ENCODE data around the gene MMP7. TPM values are rescaled to one million over a fixed set of nuclear protein-coding genes. Genes with fewer than 3 reads are reported as not detected.

The MMP7 gene
- total and polyA plus RNA-seq, 7 experiments from 2014 or later, result not detected

DNA sequence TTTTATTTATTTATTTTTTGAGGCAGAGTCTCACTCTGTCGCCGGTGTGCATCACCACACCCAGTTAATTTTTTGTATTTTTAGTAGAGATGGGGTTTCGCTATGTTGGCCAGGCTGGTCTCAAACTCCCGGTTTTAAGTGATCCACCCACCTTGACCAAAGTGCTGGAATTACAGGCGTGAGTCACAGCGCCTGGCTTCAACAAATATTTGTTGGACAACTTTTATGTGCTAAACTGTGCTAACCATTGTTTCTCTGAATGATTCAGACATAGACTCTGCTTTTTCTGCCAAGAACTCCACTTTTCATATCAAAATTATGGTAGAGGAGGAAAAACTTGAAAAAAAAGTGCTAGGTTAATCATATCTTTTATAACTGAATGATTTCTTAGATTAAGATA, 36.3 kb downstream of the MMP7 start:
- POLR2A ChIA-PET, result interaction anchor here (2.2 kb wide), 1 partner anchor 17 kb away, joined by 6 read pairs; no protein-coding TSS in a partner anchor
- CTCF ChIA-PET, result interaction anchor here (0.9 to 2.3 kb wide), 7 partner anchors 16 to 152 kb away, joined by 3 to 11 read pairs (median 5); no protein-coding TSS in a partner anchor
- H3K36me3 ChIP-seq (ENCODE audit: control insufficient read depth in 2 of 3, insufficient read depth in 3 of 3, low read length in 3 of 3), result no peaks in the 10 kb centered on the region

DNA sequence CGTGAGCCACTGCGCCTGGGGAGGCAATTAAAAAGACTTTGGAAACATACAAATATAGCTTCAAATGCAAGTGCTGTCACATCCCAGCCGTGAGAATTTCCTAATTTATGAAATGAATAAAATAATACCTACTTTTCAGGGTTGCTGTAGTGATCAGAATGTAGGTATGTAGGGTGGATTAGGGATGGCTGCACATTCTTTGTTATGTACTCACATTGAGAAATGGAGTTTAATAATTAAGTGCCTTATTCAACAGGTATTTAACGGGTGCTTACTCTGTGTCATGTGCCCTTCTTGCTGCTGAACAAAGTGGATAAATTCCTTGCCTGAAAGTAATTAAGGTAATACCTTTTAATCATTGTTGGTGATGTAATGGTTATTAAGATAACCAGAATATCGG, 37.0 kb downstream of the MMP7 start:
- Histone ChIP-seq H3K9me3 (ENCODE audit: control insufficient read depth in 2 of 3, low read length in 3 of 3) (no peaks in the 10 kb centered on the region), H3K4me1 (ENCODE audit: control insufficient read depth in 2 of 2, insufficient read depth in 2 of 2, low read length in 2 of 2) (no peaks in the 10 kb centered on the region), H3K36me3 (ENCODE audit: control insufficient read depth in 2 of 3, insufficient read depth in 3 of 3, low read length in 3 of 3) (no peaks in the 10 kb centered on the region), H3K4me3 (ENCODE audit: low read length) (no peak overlapping the region), H3K27ac (ENCODE audit: low read depth, low read length) (no peak overlapping the region), H3K27me3 (ENCODE audit: control insufficient read depth in 2 of 2, insufficient read depth in 2 of 2, low read length in 2 of 2) (no peaks in the 10 kb centered on the region)
- DNase-seq, result no peak
- Mint-ChIP-seq H3K4me3 (no peak overlapping the region), H3K36me3 (no peaks in the 10 kb centered on the region), H3K27ac (no peak overlapping the region), H3K27me3 (peaks cover 0 to 10% (median 0%) of the 10 kb centered on the region in 5 donors), H3K4me1 (peaks cover 4 to 39% (median 11%) of the 10 kb centered on the region in 7 donors), H3K9me3 (no peaks in the 10 kb centered on the region)
- ChIA-PET CTCF (interaction anchor here (0.9 to 2.3 kb wide), 7 partner anchors 15 to 152 kb away, joined by 3 to 11 read pairs (median 5); no protein-coding TSS in a partner anchor), POLR2A (interaction anchor here (2.2 kb wide), 1 partner anchor 17 kb away, joined by 6 read pairs; no protein-coding TSS in a partner anchor)
- no peak for ATAC-seq
- intact Hi-C loops (cut with micrococcal nuclease), result no loop called here

More for the DNA sequence above, 36.3 kb downstream of the MMP7 start:
- Histone ChIP-seq H3K4me3 (ENCODE audit: low read length) (no peak overlapping the region), H3K27ac (ENCODE audit: low read depth, low read length) (no peak overlapping the region), H3K9me3 (ENCODE audit: control insufficient read depth in 2 of 3, low read length in 3 of 3) (no peaks in the 10 kb centered on the region), H3K27me3 (ENCODE audit: control insufficient read depth in 2 of 2, insufficient read depth in 2 of 2, low read length in 2 of 2) (no peaks in the 10 kb centered on the region), H3K4me1 (ENCODE audit: control insufficient read depth in 2 of 2, insufficient read depth in 2 of 2, low read length in 2 of 2) (no peaks in the 10 kb centered on the region)
- Mint-ChIP-seq H3K27ac (no peak overlapping the region), H3K4me3 (no peak overlapping the region), H3K27me3 (peaks cover 0 to 15% (median 0%) of the 10 kb centered on the region in 5 donors), H3K9me3 (no peaks in the 10 kb centered on the region), H3K4me1 (peaks cover 4 to 32% (median 10%) of the 10 kb centered on the region in 7 donors), H3K36me3 (no peaks in the 10 kb centered on the region)
- DNase-seq (no peak), ATAC-seq (no peak)
- intact Hi-C loops (cut with micrococcal nuclease), result loop anchor here in 1 of 2 donors (2.0 kb wide), 1 partner anchor 119 kb away; no protein-coding TSS in a partner anchor

DNA sequence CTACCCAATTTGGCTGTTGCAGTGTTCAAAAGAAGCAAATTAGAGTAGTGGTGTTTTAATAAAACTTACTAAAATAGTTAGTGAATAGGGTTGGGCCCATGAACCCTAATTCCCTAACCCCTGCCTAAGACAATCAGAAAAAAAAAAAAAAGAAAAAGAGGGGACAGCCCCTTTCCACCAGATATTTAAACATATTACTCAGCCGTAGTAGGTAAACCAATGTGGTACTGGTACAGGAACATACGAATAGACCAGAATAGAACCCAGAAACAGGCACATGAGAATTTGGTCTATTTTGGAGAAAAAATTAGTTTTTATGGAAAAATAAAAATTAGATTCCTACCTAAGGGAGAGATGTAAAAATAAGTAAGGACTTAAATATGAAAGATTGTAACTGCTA, 38.6 kb downstream of the MMP7 start:
- no peaks in the 10 kb centered on the region for H3K9me3 Mint-ChIP-seq
- no peaks in the 10 kb centered on the region for H3K36me3 ChIP-seq (ENCODE audit: control insufficient read depth in 2 of 3, insufficient read depth in 3 of 3, low read length in 3 of 3)
- intact Hi-C loops (cut with micrococcal nuclease), result no loop called here
- no peak for DNase-seq
- H3K4me1 ChIP-seq (ENCODE audit: control insufficient read depth in 2 of 2, insufficient read depth in 2 of 2, low read length in 2 of 2), result peaks cover 0 to 5% of the 10 kb centered on the region in 2 donors
- peak overlapping the region in 1 of 9 donors; percentile 20 for H3K27ac Mint-ChIP-seq
- no peak overlapping the region for H3K27ac ChIP-seq (ENCODE audit: low read depth, low read length)
- H3K4me3 Mint-ChIP-seq, result no peak overlapping the region
- no peak overlapping the region for H3K4me3 ChIP-seq (ENCODE audit: low read length)
- peaks cover 0 to 7% (median 0%) of the 10 kb centered on the region in 5 donors for H3K27me3 Mint-ChIP-seq
- POLR2A ChIA-PET, result interaction anchor here (1.2 to 2.2 kb wide), 3 partner anchors 15 to 38 kb away, joined by 3 to 6 read pairs (median 4); no protein-coding TSS in a partner anchor
- no peak for ATAC-seq
- peaks cover 4 to 55% (median 20%) of the 10 kb centered on the region in 7 donors for H3K4me1 Mint-ChIP-seq
- no peaks in the 10 kb centered on the region for H3K36me3 Mint-ChIP-seq
- H3K9me3 ChIP-seq (ENCODE audit: control insufficient read depth in 2 of 3, low read length in 3 of 3), result no peaks in the 10 kb centered on the region
- no peaks in the 10 kb centered on the region for H3K27me3 ChIP-seq (ENCODE audit: control insufficient read depth in 2 of 2, insufficient read depth in 2 of 2, low read length in 2 of 2)
- CTCF ChIA-PET, result interaction anchor here (0.9 to 2.3 kb wide), 5 partner anchors 12 to 149 kb away, joined by 3 to 8 read pairs (median 6); no protein-coding TSS in a partner anchor

DNA sequence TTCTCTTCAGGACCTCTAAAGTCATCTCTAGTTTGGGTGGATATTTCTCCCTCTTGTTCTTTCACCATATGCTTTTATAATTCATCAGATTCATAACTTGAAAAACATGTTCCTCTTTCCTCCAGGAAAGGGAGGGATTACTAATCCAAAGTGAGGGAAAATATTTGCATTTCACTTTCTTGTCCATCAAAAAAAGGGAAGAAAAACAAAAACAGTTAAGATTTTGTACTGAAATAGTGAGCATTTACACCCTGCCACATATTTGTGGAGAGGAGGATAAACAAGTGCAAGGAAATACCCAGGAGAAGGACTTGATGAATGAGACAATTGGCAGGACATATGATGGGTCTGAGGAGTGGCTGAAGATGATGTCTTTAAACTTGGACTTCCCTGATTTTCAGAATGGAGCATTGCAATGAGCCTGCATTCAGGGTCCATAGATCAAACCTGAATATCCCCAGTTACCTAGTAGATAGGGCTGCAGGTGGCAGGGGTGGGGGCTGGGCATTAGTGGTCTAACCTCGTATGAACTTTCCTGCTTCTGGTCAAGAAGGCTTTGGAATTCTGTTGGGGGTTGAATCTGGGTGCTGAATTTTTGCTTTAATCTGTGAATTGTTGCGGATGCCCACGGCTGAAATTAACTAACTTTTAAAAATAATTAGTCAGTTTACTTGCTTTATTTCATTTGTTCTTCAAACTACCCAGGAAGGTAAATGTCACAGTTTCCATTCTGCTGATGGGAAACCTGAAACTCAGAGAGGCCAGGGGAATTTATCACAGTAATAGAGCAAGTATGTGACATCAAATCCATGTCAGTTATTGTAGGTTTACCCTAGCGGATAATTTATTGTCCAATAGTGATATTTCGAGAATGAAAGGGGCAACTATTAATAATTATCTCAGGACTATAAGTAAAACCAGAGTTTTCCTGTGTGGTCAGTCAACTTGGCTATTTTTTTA, 41.1 kb downstream of the MMP7 start:
- Histone ChIP-seq H3K27ac (ENCODE audit: low read depth, low read length) (no peak overlapping the region), H3K9me3 (ENCODE audit: control insufficient read depth in 2 of 3, low read length in 3 of 3) (no peaks in the 10 kb centered on the region), H3K27me3 (ENCODE audit: control insufficient read depth in 2 of 2, insufficient read depth in 2 of 2, low read length in 2 of 2) (no peaks in the 10 kb centered on the region), H3K4me1 (ENCODE audit: control insufficient read depth in 2 of 2, insufficient read depth in 2 of 2, low read length in 2 of 2) (peaks cover 0 to 7% of the 10 kb centered on the region in 2 donors), H3K4me3 (ENCODE audit: low read length) (no peak overlapping the region), H3K36me3 (ENCODE audit: control insufficient read depth in 2 of 3, insufficient read depth in 3 of 3, low read length in 3 of 3) (no peaks in the 10 kb centered on the region)
- Mint-ChIP-seq H3K36me3 (peaks cover 0 to 3% (median 0%) of the 10 kb centered on the region in 5 donors), H3K9me3 (no peaks in the 10 kb centered on the region), H3K27me3 (no peaks in the 10 kb centered on the region), H3K27ac (no peak overlapping the region), H3K4me3 (no peak overlapping the region), H3K4me1 (peaks cover 3 to 46% (median 18%) of the 10 kb centered on the region in 7 donors)
- no peak for ATAC-seq
- intact Hi-C loops (cut with micrococcal nuclease), result no loop called here
- no peak for DNase-seq
- ChIA-PET POLR2A (interaction anchor here (0.8 kb wide), 1 partner anchor 92 kb away, joined by 3 read pairs; no protein-coding TSS in a partner anchor), CTCF (interaction anchor here (1.6 kb wide), 1 partner anchor 148 kb away, joined by 3 read pairs; no protein-coding TSS in a partner anchor)

DNA sequence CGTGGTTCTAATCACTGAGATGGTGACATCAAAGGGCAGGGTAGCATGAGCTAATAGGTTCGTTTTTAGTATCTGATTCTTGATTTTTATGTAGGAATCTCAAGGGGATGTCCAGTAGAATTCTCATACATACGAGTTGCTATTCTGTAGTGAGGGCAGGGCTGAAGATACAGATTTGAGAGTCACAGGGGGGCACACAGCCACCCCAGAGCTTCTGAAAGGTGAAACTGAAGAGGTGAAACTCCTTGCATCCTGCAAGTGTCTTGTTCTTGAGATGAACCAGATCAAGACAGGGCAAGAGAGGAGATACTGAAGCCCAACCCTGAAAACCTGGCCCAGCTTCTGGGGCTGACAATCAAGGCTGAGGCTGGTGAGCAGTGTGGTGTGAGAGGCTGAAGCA, 42.3 kb downstream of the MMP7 start:
- intact Hi-C loops (cut with micrococcal nuclease), result no loop called here
- no peak for DNase-seq
- no peaks in the 10 kb centered on the region for H3K9me3 Mint-ChIP-seq
- peaks cover 3 to 46% (median 18%) of the 10 kb centered on the region in 7 donors for H3K4me1 Mint-ChIP-seq
- H3K4me3 ChIP-seq (ENCODE audit: low read length), result no peak overlapping the region
- no peaks in the 10 kb centered on the region for H3K27me3 Mint-ChIP-seq
- no peaks in the 10 kb centered on the region for H3K9me3 ChIP-seq (ENCODE audit: control insufficient read depth in 2 of 3, low read length in 3 of 3)
- H3K4me3 Mint-ChIP-seq, result no peak overlapping the region
- H3K36me3 Mint-ChIP-seq, result peaks cover 0 to 3% (median 0%) of the 10 kb centered on the region in 5 donors
- H3K36me3 ChIP-seq (ENCODE audit: control insufficient read depth in 2 of 3, insufficient read depth in 3 of 3, low read length in 3 of 3), result no peaks in the 10 kb centered on the region
- no peaks in the 10 kb centered on the region for H3K27me3 ChIP-seq (ENCODE audit: control insufficient read depth in 2 of 2, insufficient read depth in 2 of 2, low read length in 2 of 2)
- H3K27ac Mint-ChIP-seq, result peak overlapping the region in 1 of 9 donors; percentile 45
- ChIA-PET CTCF (interaction anchor here (0.7 to 1.6 kb wide), 4 partner anchors 11 to 199 kb away, joined by 3 to 4 read pairs (median 3); no protein-coding TSS in a partner anchor), POLR2A (no interaction called here)
- ATAC-seq, result no peak
- H3K27ac ChIP-seq (ENCODE audit: low read depth, low read length), result no peak overlapping the region
- peaks cover 0 to 7% of the 10 kb centered on the region in 2 donors for H3K4me1 ChIP-seq (ENCODE audit: control insufficient read depth in 2 of 2, insufficient read depth in 2 of 2, low read length in 2 of 2)

DNA sequence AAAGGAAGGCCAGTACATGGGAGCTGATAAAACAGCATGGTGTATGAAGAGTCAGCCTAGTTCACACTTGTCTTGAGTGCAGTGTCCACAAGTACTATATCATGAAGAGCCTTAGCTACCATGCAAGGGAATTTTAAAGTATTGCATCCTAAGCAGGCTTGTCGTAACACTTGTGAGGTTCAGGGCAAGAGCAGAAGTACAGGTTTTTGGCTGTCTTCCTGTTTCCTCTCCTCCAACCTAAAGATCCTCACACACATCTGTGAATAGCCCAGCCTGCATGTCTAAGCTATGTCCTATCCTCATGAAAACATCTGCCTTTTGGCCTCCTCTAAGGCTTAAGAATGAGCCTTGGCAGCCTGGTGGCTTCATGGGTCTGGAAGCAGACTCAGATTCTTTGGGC, 43.3 kb downstream of the MMP7 start:
- H3K9me3 Mint-ChIP-seq, result no peaks in the 10 kb centered on the region
- ATAC-seq (no peak), DNase-seq (no peak)
- H3K27me3 ChIP-seq (ENCODE audit: control insufficient read depth in 2 of 2, insufficient read depth in 2 of 2, low read length in 2 of 2), result no peaks in the 10 kb centered on the region
- H3K27me3 Mint-ChIP-seq, result no peaks in the 10 kb centered on the region
- CTCF ChIA-PET, result interaction anchor here (0.7 to 1.1 kb wide), 3 partner anchors 9 to 94 kb away, joined by 3 to 4 read pairs (median 3); no protein-coding TSS in a partner anchor
- H3K27ac ChIP-seq (ENCODE audit: low read depth, low read length), result no peak overlapping the region
- no peaks in the 10 kb centered on the region for H3K9me3 ChIP-seq (ENCODE audit: control insufficient read depth in 2 of 3, low read length in 3 of 3)
- POLR2A ChIA-PET, result interaction anchor here (0.5 to 1.4 kb wide), 6 partner anchors 9 to 100 kb away, joined by 3 to 4 read pairs (median 3); no protein-coding TSS in a partner anchor
- peaks cover 3 to 38% (median 14%) of the 10 kb centered on the region in 7 donors for H3K4me1 Mint-ChIP-seq
- H3K27ac Mint-ChIP-seq, result peak overlapping the region in 2 of 9 donors; percentile 28 to 60
- no peak overlapping the region for H3K4me3 ChIP-seq (ENCODE audit: low read length)
- H3K36me3 Mint-ChIP-seq, result peaks cover 0 to 3% (median 0%) of the 10 kb centered on the region in 5 donors
- peaks cover 0 to 7% of the 10 kb centered on the region in 2 donors for H3K4me1 ChIP-seq (ENCODE audit: control insufficient read depth in 2 of 2, insufficient read depth in 2 of 2, low read length in 2 of 2)
- H3K4me3 Mint-ChIP-seq, result no peak overlapping the region
- intact Hi-C loops (cut with micrococcal nuclease), result no loop called here
- no peaks in the 10 kb centered on the region for H3K36me3 ChIP-seq (ENCODE audit: control insufficient read depth in 2 of 3, insufficient read depth in 3 of 3, low read length in 3 of 3)
